ENCODE data around the gene HTRA3. TPM values are rescaled to one million over a fixed set of nuclear protein-coding genes. Genes with fewer than 3 reads are reported as not detected.

The HTRA3 gene
- total and polyA plus RNA-seq, 4 donors: 0.36 to 1.2 (median 1.1) TPM

DNA sequence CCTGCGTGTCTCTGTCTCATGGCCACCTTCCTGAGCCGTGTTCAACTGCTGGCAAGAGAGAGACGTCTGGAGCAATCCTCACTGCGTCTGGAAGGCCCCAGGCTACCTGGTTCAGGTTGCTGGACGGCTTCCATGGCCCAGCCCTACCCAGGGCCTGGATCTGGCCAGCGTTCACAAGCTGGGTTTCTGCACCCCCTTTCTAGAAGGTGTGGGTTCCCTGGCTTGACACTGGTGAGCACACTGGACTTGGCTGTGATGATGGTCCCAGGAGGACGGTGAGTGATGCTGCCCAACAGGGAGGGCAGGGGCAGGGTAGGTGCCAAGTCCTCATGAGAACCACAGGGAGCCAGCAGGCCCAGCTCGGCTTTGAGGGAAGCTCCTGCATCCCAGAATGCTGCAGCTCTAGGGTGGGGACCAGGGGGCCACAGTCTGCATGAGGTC lies 63.4 kb downstream of the HTRA3 start:
- Histone ChIP-seq H3K9me3 (ENCODE audit: control insufficient read depth in 4 of 4, low read length in 3 of 4) (no peaks in the 10 kb centered on the region), H3K36me3 (ENCODE audit: control insufficient read depth in 4 of 4, insufficient read depth in 3 of 4, low read depth in 1 of 4, low read length in 3 of 4) (no peaks in the 10 kb centered on the region), H3K9ac (ENCODE audit: low read depth in 1 of 2, low read length in 2 of 2) (no peak overlapping the region), H3K27me3 (ENCODE audit: control insufficient read depth in 4 of 4, insufficient read depth in 4 of 4, low read length in 3 of 4) (no peaks in the 10 kb centered on the region), H3K27ac (ENCODE audit: low read depth in 1 of 2, low read length in 2 of 2) (no peak overlapping the region), H3K4me3 (ENCODE audit: low read depth in 1 of 3, low read length in 3 of 3) (no peak overlapping the region), H3K4me1 (ENCODE audit: control insufficient read depth in 4 of 4, insufficient read depth in 4 of 4, low read length in 3 of 4) (no peaks in the 10 kb centered on the region)
- no peak for DNase-seq (ENCODE audit: low spot score)
- no peak for TF ChIP-seq TAF1 (conservative IDR thresholded peaks at IDR 0.05)
- TF ChIP-seq, protein P1, sequence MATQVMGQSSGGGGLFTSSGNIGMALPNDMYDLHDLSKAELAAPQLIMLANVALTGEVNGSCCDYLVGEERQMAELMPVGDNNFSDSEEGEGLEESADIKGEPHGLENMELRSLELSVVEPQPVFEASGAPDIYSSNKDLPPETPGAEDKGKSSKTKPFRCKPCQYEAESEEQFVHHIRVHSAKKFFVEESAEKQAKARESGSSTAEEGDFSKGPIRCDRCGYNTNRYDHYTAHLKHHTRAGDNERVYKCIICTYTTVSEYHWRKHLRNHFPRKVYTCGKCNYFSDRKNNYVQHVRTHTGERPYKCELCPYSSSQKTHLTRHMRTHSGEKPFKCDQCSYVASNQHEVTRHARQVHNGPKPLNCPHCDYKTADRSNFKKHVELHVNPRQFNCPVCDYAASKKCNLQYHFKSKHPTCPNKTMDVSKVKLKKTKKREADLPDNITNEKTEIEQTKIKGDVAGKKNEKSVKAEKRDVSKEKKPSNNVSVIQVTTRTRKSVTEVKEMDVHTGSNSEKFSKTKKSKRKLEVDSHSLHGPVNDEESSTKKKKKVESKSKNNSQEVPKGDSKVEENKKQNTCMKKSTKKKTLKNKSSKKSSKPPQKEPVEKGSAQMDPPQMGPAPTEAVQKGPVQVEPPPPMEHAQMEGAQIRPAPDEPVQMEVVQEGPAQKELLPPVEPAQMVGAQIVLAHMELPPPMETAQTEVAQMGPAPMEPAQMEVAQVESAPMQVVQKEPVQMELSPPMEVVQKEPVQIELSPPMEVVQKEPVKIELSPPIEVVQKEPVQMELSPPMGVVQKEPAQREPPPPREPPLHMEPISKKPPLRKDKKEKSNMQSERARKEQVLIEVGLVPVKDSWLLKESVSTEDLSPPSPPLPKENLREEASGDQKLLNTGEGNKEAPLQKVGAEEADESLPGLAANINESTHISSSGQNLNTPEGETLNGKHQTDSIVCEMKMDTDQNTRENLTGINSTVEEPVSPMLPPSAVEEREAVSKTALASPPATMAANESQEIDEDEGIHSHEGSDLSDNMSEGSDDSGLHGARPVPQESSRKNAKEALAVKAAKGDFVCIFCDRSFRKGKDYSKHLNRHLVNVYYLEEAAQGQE (IDR thresholded peaks at IDR 0.05): no peak
- no peak for TF ChIP-seq CTCF (IDR thresholded peaks at IDR 0.05; ENCODE audit: low read depth, low read length, missing input control)
- no peak for TF ChIP-seq FOXA2 (IDR thresholded peaks at IDR 0.05)
- TF ChIP-seq YY1 (IDR thresholded peaks at IDR 0.05): no peak
- no peak for TF ChIP-seq RXRA (IDR thresholded peaks at IDR 0.05)
- no peak for TF ChIP-seq GABPA (IDR thresholded peaks at IDR 0.05 in 1 of 2, conservative IDR thresholded peaks at IDR 0.05 in 1 of 2)
- TF ChIP-seq HNF4G (IDR thresholded peaks at IDR 0.05): no peak
- 82% methylated on average over 8 of the region's 8 CpGs for WGBS

GRCh38 chr4:8333726-8334460 lies 64.3 kb downstream of the HTRA3 start:
- Histone ChIP-seq H3K27ac (ENCODE audit: low read depth in 1 of 2, low read length in 2 of 2) (no peak overlapping the region), H3K4me1 (ENCODE audit: control insufficient read depth in 4 of 4, insufficient read depth in 4 of 4, low read length in 3 of 4) (no peaks in the 10 kb centered on the region), H3K9me3 (ENCODE audit: control insufficient read depth in 4 of 4, low read length in 3 of 4) (no peaks in the 10 kb centered on the region), H3K27me3 (ENCODE audit: control insufficient read depth in 4 of 4, insufficient read depth in 4 of 4, low read length in 3 of 4) (no peaks in the 10 kb centered on the region), H3K4me3 (ENCODE audit: low read depth in 1 of 3, low read length in 3 of 3) (no peak overlapping the region), H3K36me3 (ENCODE audit: control insufficient read depth in 4 of 4, insufficient read depth in 3 of 4, low read depth in 1 of 4, low read length in 3 of 4) (no peaks in the 10 kb centered on the region), H3K9ac (ENCODE audit: low read depth in 1 of 2, low read length in 2 of 2) (no peak overlapping the region)
- WGBS: 81% methylated on average over 14 of the region's 14 CpGs
- TF ChIP-seq, protein P1 (IDR thresholded peaks at IDR 0.05): no peak
- TF ChIP-seq TAF1 (conservative IDR thresholded peaks at IDR 0.05) (no peak), FOXA2 (IDR thresholded peaks at IDR 0.05) (no peak), SP1 (IDR thresholded peaks at IDR 0.05) (no peak), HNF4G (IDR thresholded peaks at IDR 0.05) (no peak), HNF4A (conservative IDR thresholded peaks at IDR 0.05) (no peak), RXRA (IDR thresholded peaks at IDR 0.05) (no peak), JUND (IDR thresholded peaks at IDR 0.05) (no peak), MAX (IDR thresholded peaks at IDR 0.05) (no peak), YY1 (IDR thresholded peaks at IDR 0.05) (no peak)
- no peak for DNase-seq (ENCODE audit: low spot score)

All from liver (tissue), 9 donors.